Kidney (tissue), 14 donors: ENCODE measurements around the gene EXTL2. TPM values are rescaled to one million over a fixed set of nuclear protein-coding genes. Genes with fewer than 3 reads are reported as not detected.
"Not testable (repeated sequence)": the region's sequence is repeated elsewhere in the genome, so short reads cannot be mapped to it uniquely, and the experiment has no call there.

Experiments used
- DNase-seq, 5 donors: peaks; one replicate each; pipeline ENCODE4 v3.0.0-alpha.2; 2013 to 2020
- FAIRE-seq: peaks from 2 replicates; lab custom pipeline; 2012; peaks lifted over from hg19 to GRCh38; lab: Jason Lieb, UNC
- H3K27ac ChIP-seq, 2 donors: one replicate each; pipeline ENCODE4 v1.7.0; 2013; ENCODE audit warnings: low read depth in 2 of 2, low read length in 2 of 2, inconsistent platforms in 1 of 2
- H3K27me3 ChIP-seq: one replicate; pipeline ENCODE4 v1.7.1; 2013; ENCODE audit warnings: low read length, inconsistent platforms; ENCODE audit not compliant: control insufficient read depth, insufficient read depth
- H3K36me3 ChIP-seq, 3 donors: one replicate each; pipeline versions ENCODE4 v1.7.0 to v1.7.1; 2013; ENCODE audit warnings: low read length in 3 of 3, control low read depth in 1 of 3, inconsistent platforms in 1 of 3; ENCODE audit not compliant: insufficient read depth in 3 of 3, control insufficient read depth in 2 of 3
- H3K4me1 ChIP-seq, 3 donors: one replicate each; pipeline versions ENCODE4 v1.7.0 to v1.7.1; 2013; ENCODE audit warnings: low read length in 3 of 3, inconsistent platforms in 1 of 3, low read depth in 1 of 3; ENCODE audit not compliant: control insufficient read depth in 2 of 3, insufficient read depth in 2 of 3
- H3K4me3 ChIP-seq, 3 donors: one replicate each; pipeline versions ENCODE4 v1.7.0 to v1.8.1; 2013; ENCODE audit warnings: low read length in 3 of 3, control low read depth in 1 of 3, inconsistent platforms in 1 of 3
- H3K9ac ChIP-seq, 3 donors: one replicate each; pipeline versions ENCODE4 v1.7.0 to v1.7.1; 2013; ENCODE audit warnings: low read length in 3 of 3, control low read depth in 1 of 3, inconsistent platforms in 1 of 3
- H3K9me3 ChIP-seq, 3 donors: one replicate each; pipeline versions ENCODE4 v1.7.0 to v1.7.1; 2013; ENCODE audit warnings: low read length in 3 of 3, control low read depth in 1 of 3, inconsistent platforms in 1 of 3; ENCODE audit not compliant: control insufficient read depth in 2 of 3, insufficient read depth in 1 of 3
- intact Hi-C: fragments of 100-400 bp; cut with DNase I; formaldehyde crosslinking; loops from one replicate; pipeline ENCODE4 v1.11.1; 2022
- polyA plus RNA-seq: library from polyadenylated mRNA; stranded (reverse); fragments of 350-450 nt; fragmentation: Illumina TruSeq; extraction: RNeasy Lipid Tissue Mini Kit (QIAGEN cat#74804); gene quantifications from one replicate; pipeline ENCODE4 v1.2.3, GENCODE V29; 2014; ENCODE audit warnings: low read depth, low replicate concordance; ENCODE audit not compliant: insufficient read depth
- total RNA-seq: library from RNA; stranded (reverse); fragmentation: NEBNext Ultra II Directional; extraction: Animal tissue kit (Norgen Biotek cat#: 25700); gene quantifications from one replicate; pipeline ENCODE4 v1.2.1, GENCODE V29; 2021
- TF ChIP-seq, protein P1 (sequence below): IDR thresholded peaks from 3 replicates; pipeline ENCODE4 v1.5.1; 2012; ENCODE audit warnings: mild to moderate bottlenecking, moderate library complexity, borderline replicate concordance; ENCODE audit not compliant: insufficient read depth; ENCODE audit errors: extremely low read depth
- donor health status: control.
- donor health status: control.
- donor health status: control.
- donor health status: control.
- donor health status: control.
- donor health status: DM: yes; HTN: yes; CAD: no.
- donor health status: Normal renal cell carcinoma (clear cell type).

EXTL2 gene
- total and polyA plus RNA-seq, 2 donors from 2014 or later: 10.5 to 11.3 TPM

DNA sequence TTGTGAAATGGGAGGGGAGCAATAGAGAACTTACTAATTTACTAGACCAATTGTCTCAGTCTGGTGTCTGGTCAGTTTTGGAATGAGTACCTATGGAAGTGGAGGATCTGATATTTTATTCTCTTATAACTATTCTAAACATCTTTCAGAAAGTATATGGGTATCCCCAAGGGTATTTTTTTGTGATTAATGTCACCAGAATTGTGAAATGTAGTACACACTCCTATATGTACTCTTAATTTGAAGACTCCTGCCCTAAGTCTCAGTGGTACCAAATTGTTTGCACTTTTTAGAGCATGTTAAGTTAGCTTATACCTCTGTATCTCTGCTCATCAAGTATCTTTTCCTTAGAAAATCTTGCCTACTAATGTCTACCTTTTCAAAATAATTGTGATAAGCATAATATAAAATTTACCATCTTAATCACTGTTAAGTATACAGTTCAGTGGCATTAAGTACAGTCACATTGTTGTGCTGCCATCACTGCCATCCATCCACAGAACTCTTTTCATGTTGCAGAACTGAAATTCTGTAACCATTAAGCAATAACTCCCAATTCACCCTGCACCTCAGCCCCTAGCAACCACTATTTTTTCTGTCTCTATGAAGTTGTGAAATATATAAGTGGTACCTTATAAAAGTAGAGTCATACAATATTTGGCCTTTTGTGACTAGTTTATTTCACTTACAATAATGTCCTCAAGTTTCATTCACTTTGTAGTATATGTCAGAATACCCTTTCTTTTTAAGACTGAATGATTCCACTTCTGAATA lies 41.7 kb upstream of the EXTL2 start:
- Histone ChIP-seq H3K9ac (no peak overlapping the region), H3K27ac (no peak overlapping the region), H3K36me3 (peaks cover 2 to 3% (median 2%) of the 10 kb centered on the region in 3 donors), H3K9me3 (no peaks in the 10 kb centered on the region), H3K4me1 (no peaks in the 10 kb centered on the region), H3K27me3 (no peaks in the 10 kb centered on the region), H3K4me3 (no peak overlapping the region)
- FAIRE-seq (no peak), DNase-seq (no peak)
- intact Hi-C loops: no loop called here
- TF ChIP-seq, protein P1, sequence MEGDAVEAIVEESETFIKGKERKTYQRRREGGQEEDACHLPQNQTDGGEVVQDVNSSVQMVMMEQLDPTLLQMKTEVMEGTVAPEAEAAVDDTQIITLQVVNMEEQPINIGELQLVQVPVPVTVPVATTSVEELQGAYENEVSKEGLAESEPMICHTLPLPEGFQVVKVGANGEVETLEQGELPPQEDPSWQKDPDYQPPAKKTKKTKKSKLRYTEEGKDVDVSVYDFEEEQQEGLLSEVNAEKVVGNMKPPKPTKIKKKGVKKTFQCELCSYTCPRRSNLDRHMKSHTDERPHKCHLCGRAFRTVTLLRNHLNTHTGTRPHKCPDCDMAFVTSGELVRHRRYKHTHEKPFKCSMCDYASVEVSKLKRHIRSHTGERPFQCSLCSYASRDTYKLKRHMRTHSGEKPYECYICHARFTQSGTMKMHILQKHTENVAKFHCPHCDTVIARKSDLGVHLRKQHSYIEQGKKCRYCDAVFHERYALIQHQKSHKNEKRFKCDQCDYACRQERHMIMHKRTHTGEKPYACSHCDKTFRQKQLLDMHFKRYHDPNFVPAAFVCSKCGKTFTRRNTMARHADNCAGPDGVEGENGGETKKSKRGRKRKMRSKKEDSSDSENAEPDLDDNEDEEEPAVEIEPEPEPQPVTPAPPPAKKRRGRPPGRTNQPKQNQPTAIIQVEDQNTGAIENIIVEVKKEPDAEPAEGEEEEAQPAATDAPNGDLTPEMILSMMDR: no peak

DNA sequence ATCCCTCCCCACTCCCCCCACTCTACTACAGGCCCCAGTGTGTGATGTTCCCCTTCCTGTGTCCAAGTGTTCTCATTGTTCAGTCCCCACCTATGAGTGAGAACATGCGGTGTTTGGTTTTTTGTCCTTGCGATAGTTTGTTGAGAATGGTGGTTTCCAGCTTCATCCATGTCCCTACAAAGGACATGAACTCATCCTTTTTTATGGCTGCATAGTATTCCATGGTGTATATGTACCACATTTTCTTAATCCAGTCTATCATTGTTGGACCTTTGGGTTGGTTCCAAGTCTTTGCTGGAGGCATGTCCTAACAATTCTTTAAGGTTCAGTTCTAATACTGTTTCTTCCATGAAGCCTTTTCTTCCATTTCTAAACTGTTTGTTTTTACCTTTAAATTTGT lies 38.9 kb upstream of the EXTL2 start:
- H3K4me3 ChIP-seq, H3K27ac ChIP-seq, FAIRE-seq, H3K9me3 ChIP-seq, H3K27me3 ChIP-seq, H3K36me3 ChIP-seq, intact Hi-C loops, H3K4me1 ChIP-seq, DNase-seq, H3K9ac ChIP-seq: not testable (repeated sequence)

DNA sequence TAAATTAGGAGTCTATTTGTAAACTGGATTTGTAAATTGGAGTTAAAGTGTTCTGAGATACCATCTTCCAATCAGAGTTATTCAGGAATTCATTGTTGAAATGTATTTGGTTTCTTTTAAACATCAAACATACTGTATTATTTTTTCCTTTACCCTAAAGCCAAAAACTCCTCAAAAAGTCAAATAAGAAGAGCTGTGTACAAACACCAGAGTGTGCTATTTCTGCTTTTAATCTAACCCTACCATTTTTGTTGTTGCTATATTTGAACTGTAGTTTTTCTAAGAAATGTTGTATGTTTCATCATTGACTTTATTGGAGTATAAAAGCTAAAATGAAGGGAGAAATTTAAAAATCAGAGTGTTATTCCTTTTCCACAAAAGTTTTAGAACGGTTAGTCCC lies 37.1 kb upstream of the EXTL2 start:
- intact Hi-C loops: no loop called here
- Histone ChIP-seq H3K27ac (no peak overlapping the region), H3K9ac (no peak overlapping the region), H3K9me3 (no peaks in the 10 kb centered on the region), H3K36me3 (no peaks in the 10 kb centered on the region), H3K4me1 (no peaks in the 10 kb centered on the region), H3K27me3 (no peaks in the 10 kb centered on the region), H3K4me3 (no peak overlapping the region)
- no peak for DNase-seq
- no peak for FAIRE-seq
- TF ChIP-seq, protein P1: no peak

DNA sequence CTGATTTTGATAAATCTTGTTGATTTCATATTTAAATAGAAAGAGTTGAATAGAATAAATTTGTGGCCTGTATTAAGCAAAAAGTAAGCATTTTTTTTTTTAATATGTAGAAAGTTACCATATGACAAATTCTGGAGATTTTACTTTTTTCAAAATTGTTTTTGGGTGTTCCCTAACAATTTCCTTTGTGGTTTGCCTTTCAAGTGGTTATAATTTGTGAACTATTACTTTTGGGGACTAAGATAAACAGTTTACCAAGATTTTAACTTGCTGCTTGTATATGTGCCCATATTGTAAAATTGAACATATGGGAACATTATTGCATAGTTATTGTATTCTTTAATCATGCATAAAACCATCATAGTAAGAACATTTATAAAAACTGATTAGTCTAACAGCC lies 35.9 kb upstream of the EXTL2 start:
- Histone ChIP-seq H3K27me3 (no peaks in the 10 kb centered on the region), H3K27ac (no peak overlapping the region), H3K4me1 (no peaks in the 10 kb centered on the region), H3K36me3 (peaks cover 0 to 5% (median 2%) of the 10 kb centered on the region in 3 donors), H3K4me3 (no peak overlapping the region), H3K9ac (no peak overlapping the region), H3K9me3 (no peaks in the 10 kb centered on the region)
- FAIRE-seq: peak; percentile 54
- no peak for DNase-seq
- intact Hi-C loops: no loop called here
- TF ChIP-seq, protein P1: no peak
